Mesenteric fat pad (tissue), 1 donor: ENCODE measurements around the gene BTLA. TPM values are rescaled to one million over a fixed set of nuclear protein-coding genes. Genes with fewer than 3 reads are reported as not detected.
"Not testable (repeated sequence)": the region's sequence is repeated elsewhere in the genome, so short reads cannot be mapped to it uniquely, and the experiment has no call there.

Source experiments
- DNase-seq: peaks from one replicate; pipeline ENCODE4 v3.0.0-alpha.2; 2020; ENCODE audit warnings: low spot score
- total RNA-seq: library from RNA; stranded (reverse); fragmentation: NEBNext Ultra II Directional; extraction: Animal tissue kit (Norgen Biotek cat#: 25700); gene quantifications from one replicate; pipeline ENCODE4 v1.2.1, GENCODE V29; 2021
- donor health status: DM: yes; HTN: yes; CAD: no.

BTLA gene
- total RNA-seq, 1 donor from 2014 or later = 0.64 TPM

GRCh38 chr3:112491373-112491772, 7.9 kb downstream of the BTLA start:
- DNase-seq = no peak

GRCh38 chr3:112489674-112490479, 9.4 kb downstream of the BTLA start:
- no peak for DNase-seq

- no peak for DNase-seq
These were observed 12.3 kb downstream of the BTLA start for GRCh38 chr3:112486811-112487505.

- no peak for DNase-seq
These were observed 14.9 kb downstream of the BTLA start for GRCh38 chr3:112484352-112484751.

- DNase-seq = no peak
These were observed 16.6 kb downstream of the BTLA start for GRCh38 chr3:112482675-112483074.

GRCh38 chr3:112481302-112481721, 18.0 kb downstream of the BTLA start:
- DNase-seq = no peak

- no peak for DNase-seq
These were observed 21.4 kb downstream of the BTLA start for GRCh38 chr3:112477891-112478290.

GRCh38 chr3:112476346-112476745, 22.9 kb downstream of the BTLA start:
- DNase-seq = no peak

- no peak for DNase-seq
These were observed 24.5 kb downstream of the BTLA start for GRCh38 chr3:112474796-112475195.

GRCh38 chr3:112472691-112473090, 26.6 kb downstream of the BTLA start:
- DNase-seq = no peak

GRCh38 chr3:112471596-112472325, 27.5 kb downstream of the BTLA start:
- no peak for DNase-seq

- DNase-seq = no peak
These were observed 28.5 kb downstream of the BTLA start for GRCh38 chr3:112470788-112471187.

GRCh38 chr3:112469671-112470070, 29.6 kb downstream of the BTLA start:
- DNase-seq = no peak

GRCh38 chr3:112467539-112467938, 31.7 kb downstream of the BTLA start:
- no peak for DNase-seq

- no peak for DNase-seq
These were observed 33.3 kb downstream of the BTLA start for GRCh38 chr3:112466020-112466419.

GRCh38 chr3:112464264-112464663, 35.0 kb downstream of the BTLA start:
- no peak for DNase-seq

- no peak for DNase-seq
These were observed 36.0 kb downstream of the BTLA start for GRCh38 chr3:112463250-112463649.

GRCh38 chr3:112461787-112462186, 37.5 kb downstream of the BTLA start:
- DNase-seq = not testable (repeated sequence)

GRCh38 chr3:112460519-112461195, 38.6 kb downstream of the BTLA start:
- DNase-seq = no peak

GRCh38 chr3:112459750-112460149, 39.5 kb downstream of the BTLA start:
- DNase-seq = no peak

GRCh38 chr3:112456147-112456546, 43.1 kb downstream of the BTLA start:
- no peak for DNase-seq
